Endothelial cell of umbilical vein (primary cell): ENCODE results near the gene CZIB. TPM values are rescaled to one million over a fixed set of nuclear protein-coding genes. Genes with fewer than 3 reads are reported as not detected.

Experiments used
- BruUV-seq: library from RNA; stranded (reverse); fragments of 400-500 nt; replicated peaks from 2 replicates; lab custom pipeline; 2021; lab: Mats Ljungman, UMichigan
- CTCF ChIA-PET: fragments of 300-600, 350-600 bp; sonication (Branson Sonifier 250); formaldehyde crosslinking; loops from one replicate; lab custom pipeline; 2021; ENCODE audit warnings: antibody characterized with exemption, inconsistent platforms; lab: Charles Lee
- POLR2A ChIA-PET: fragments of 300-600, 350-600 bp; sonication (Branson Sonifier 250); formaldehyde crosslinking; loops from one replicate; lab custom pipeline; 2021; ENCODE audit warnings: antibody characterized with exemption, inconsistent platforms; lab: Charles Lee
- DNase-seq: peaks from one replicate; pipeline ENCODE4 v3.0.0-alpha.2; 2011; ENCODE audit warnings: low read depth, low spot score
- FAIRE-seq: peaks from 2 replicates; lab custom pipeline; 2011; peaks lifted over from hg19 to GRCh38; lab: Jason Lieb, UNC
- H2AFZ ChIP-seq: 2 replicates; pipeline ENCODE4 v1.6.0; 2012; ENCODE audit warnings: low read depth, low read length, control low read depth, inconsistent platforms
- H3K27ac ChIP-seq: 2 replicates; pipeline ENCODE4 v1.5.1; 2011; ENCODE audit warnings: low read depth, mild to moderate bottlenecking, control low read depth, low read length, moderate library complexity; ENCODE audit not compliant: insufficient read depth
- H3K27me3 ChIP-seq, 2 experiments: 2 replicates each; pipeline versions ENCODE4 v1.6.0 to v1.6.1; 2011; ENCODE audit warnings: low read length in 2 of 2, mixed read lengths in 1 of 2; ENCODE audit not compliant: control insufficient read depth in 2 of 2, insufficient read depth in 2 of 2
- H3K36me3 ChIP-seq, 2 experiments: 2 replicates in 1 of 2; 3 replicates in 1 of 2; pipeline ENCODE4 v1.5.1; 2011; ENCODE audit warnings: low read length in 2 of 2, mild to moderate bottlenecking in 1 of 2, moderate library complexity in 1 of 2; ENCODE audit not compliant: control insufficient read depth in 2 of 2, insufficient read depth in 2 of 2; ENCODE audit errors: extremely low read depth in 1 of 2
- H3K4me1 ChIP-seq: 3 replicates; pipeline ENCODE4 v1.5.1; 2011; ENCODE audit warnings: mild to moderate bottlenecking, low read length; ENCODE audit not compliant: control insufficient read depth, insufficient read depth; ENCODE audit errors: extremely low read depth
- H3K4me2 ChIP-seq: 2 replicates; pipeline ENCODE4 v1.6.1; 2011; ENCODE audit warnings: low read length, control low read depth, mixed read lengths; ENCODE audit not compliant: insufficient read depth
- H3K4me3 ChIP-seq, 3 experiments: fragments of 200-600 bp in 1 of 3; sonication (generic), shearing (Covaris generic) in 1 of 3; replicated peaks in 1 of 3; 2 replicates each; pipeline ENCODE4 v1.5.1; 2011 to 2016; ENCODE audit warnings: control low read depth in 3 of 3, low read length in 3 of 3, mild to moderate bottlenecking in 2 of 3, inconsistent platforms in 1 of 3, low read depth in 1 of 3, moderate library complexity in 1 of 3; ENCODE audit not compliant: insufficient read depth in 1 of 3
- H3K79me2 ChIP-seq: 2 replicates; pipeline ENCODE4 v1.6.0; 2012; ENCODE audit warnings: low read length, inconsistent platforms; ENCODE audit not compliant: control insufficient read depth, insufficient read depth
- H3K9ac ChIP-seq: replicated peaks from 2 replicates; pipeline ENCODE3; 2011; ENCODE audit warnings: low read length, control low read depth; ENCODE audit not compliant: insufficient read depth; ENCODE audit errors: extremely low read depth
- H3K9me1 ChIP-seq: replicated peaks from 3 replicates; pipeline ENCODE4 v1.6.0; 2011; ENCODE audit warnings: mild to moderate bottlenecking, low read length; ENCODE audit not compliant: control insufficient read depth, insufficient read depth; ENCODE audit errors: extremely low read depth
- H3K9me3 ChIP-seq: replicated peaks from 2 replicates; pipeline ENCODE4 v1.5.1; 2012; ENCODE audit warnings: low read length, inconsistent platforms; ENCODE audit not compliant: control insufficient read depth, insufficient read depth
- H4K20me1 ChIP-seq: replicated peaks from 2 replicates; pipeline ENCODE3; 2011; ENCODE audit warnings: mild to moderate bottlenecking, low read length; ENCODE audit not compliant: control insufficient read depth, insufficient read depth; ENCODE audit errors: extremely low read depth
- CTCF ChIP-seq, 2 donors: IDR thresholded peaks; 1 replicate in 1 of 2; 2 replicates in 1 of 2; pipeline ENCODE4 v1.5.1; 2011; ENCODE audit warnings: low read length in 2 of 2, mild to moderate bottlenecking in 2 of 2, moderate library complexity in 2 of 2, control low read depth in 1 of 2, inconsistent platforms in 1 of 2, low read depth in 1 of 2; ENCODE audit not compliant: insufficient read depth in 1 of 2; ENCODE audit errors: extremely low read depth in 1 of 2
- EZH2 ChIP-seq: IDR thresholded peaks from 2 replicates; pipeline ENCODE4 v1.6.1; 2012; ENCODE audit warnings: borderline replicate concordance, low read depth, mild to moderate bottlenecking, moderate library complexity, low read length, inconsistent platforms; ENCODE audit not compliant: severe bottlenecking
- FOS ChIP-seq: IDR thresholded peaks from 2 replicates; pipeline ENCODE4 v1.6.1; 2011; ENCODE audit warnings: mild to moderate bottlenecking, low read length, moderate library complexity, borderline replicate concordance; ENCODE audit not compliant: insufficient read depth
- GATA2 ChIP-seq: IDR thresholded peaks from 2 replicates; pipeline ENCODE4 v1.7.0; 2011; ENCODE audit warnings: low read depth, mild to moderate bottlenecking, moderate library complexity, mixed read lengths, low read length; ENCODE audit not compliant: insufficient read length, insufficient read depth
- JUN ChIP-seq: IDR thresholded peaks from 2 replicates; pipeline ENCODE4 v1.6.1; 2011; ENCODE audit warnings: borderline replicate concordance, low read depth; ENCODE audit not compliant: insufficient read length, insufficient read depth
- MAX ChIP-seq: IDR thresholded peaks from 2 replicates; pipeline ENCODE4 v1.6.1; 2011; ENCODE audit not compliant: insufficient read depth, insufficient read length
- MYC ChIP-seq: IDR thresholded peaks from one replicate; pipeline ENCODE4 v1.6.1; 2011; ENCODE audit warnings: mild to moderate bottlenecking, low read depth, low read length
- POLR2A ChIP-seq: IDR thresholded peaks from 2 replicates; pipeline ENCODE4 v1.6.1; 2012; ENCODE audit warnings: low read depth, mild to moderate bottlenecking, control low read depth, low read length
- POLR2AphosphoS5 ChIP-seq: IDR thresholded peaks from 2 replicates; pipeline ENCODE4 v1.6.1; 2012; ENCODE audit warnings: low read depth, mild to moderate bottlenecking, control low read depth, low read length, moderate library complexity; ENCODE audit not compliant: insufficient read depth
- dilution Hi-C: fragments of 300-500 bp; cut with MboI; formaldehyde crosslinking; loops from one replicate; pipeline ENCODE4 v1.15.0; 2019; ENCODE audit warnings: low sequenced_read_pairs; ENCODE audit not compliant: extremely low pct_ligation_motif_present
- intact Hi-C: fragments of 100-400 bp; cut with micrococcal nuclease; formaldehyde crosslinking; loops from one replicate; pipeline ENCODE4 v1.10.0; 2022
- polyA plus RNA-seq, 4 experiments: library from polyadenylated mRNA; depleted of rRNA in 3 of 4; stranded (reverse) in 3 of 4; unstranded in 1 of 4; fragments of >200 nt; gene quantifications; 2 replicates each; pipeline versions ENCODE4 v1.2.1 to v1.2.3, GENCODE V29; 2011 to 2012; ENCODE audit warnings: missing spikeins in 1 of 4
- total RNA-seq: library from RNA; stranded (reverse); gene quantifications from 2 replicates; pipeline ENCODE4 v1.2.3, GENCODE V29; 2021

The CZIB gene
- total and polyA plus RNA-seq, 2 donors (not counting 3 experiments of a cell fraction or from before 2014, with no cell fraction given): 60.1 to 65.9 TPM

- Histone ChIP-seq H3K27me3 (no peaks in the 10 kb centered on the region), H3K9me1 (no peaks in the 10 kb centered on the region), H3K9me3 (no peaks in the 10 kb centered on the region), H3K36me3 (peaks cover 6 to 10% of the 10 kb centered on the region in 2 experiments), H3K79me2 (peaks cover 11% of the 10 kb centered on the region), H3K9ac (no peak overlapping the region), H3K4me2 (no peak overlapping the region), H4K20me1 (no peaks in the 10 kb centered on the region), H3K4me1 (peaks cover 19% of the 10 kb centered on the region), H2AFZ (no peak overlapping the region), H3K4me3 (no peak overlapping the region), H3K27ac (no peak overlapping the region)
- TF ChIP-seq GATA2: no peak
- no peak for TF ChIP-seq POLR2AphosphoS5
- TF ChIP-seq MAX: no peak
- TF ChIP-seq POLR2A: no peak
- no peak for TF ChIP-seq EZH2
- no peak for TF ChIP-seq CTCF (IDR thresholded peaks at IDR 0.05; ENCODE audit: extremely low read depth in 1 of 2, insufficient read depth in 1 of 2, low read depth in 1 of 2, low read length in 2 of 2)
- no peak for TF ChIP-seq JUN
- TF ChIP-seq MYC: no peak
- TF ChIP-seq FOS: no peak
- ChIA-PET CTCF (no interaction called here), POLR2A (no interaction called here)
- FAIRE-seq: no peak
- dilution Hi-C loops: no loop called here
- no peak for DNase-seq
- no TSS peak for BruUV-seq
- intact Hi-C loops: no loop called here
Observed at GRCh38 chr1:53218201-53218600, 2.2 kb downstream of the CZIB start.
